Aorta (tissue), 5 donors: ENCODE results near the gene MAN1A1. TPM values are rescaled to one million over a fixed set of nuclear protein-coding genes. Genes with fewer than 3 reads are reported as not detected.

Experiments
- ATAC-seq: fragments of 200-7000 bp; cut with Tn5 transposase; one replicate; pipeline ENCODE4 v1.9.1; 2022; ENCODE audit warnings: moderate library complexity; ENCODE audit not compliant: low FRiP score
- DNase-seq, 2 donors: peaks; one replicate each; pipeline ENCODE4 v3.0.0-alpha.2; 2020
- H3K27ac ChIP-seq, 2 donors: one replicate each; pipeline ENCODE4 v1.5.1; 2013; ENCODE audit warnings: low read length in 2 of 2, mild to moderate bottlenecking in 2 of 2, moderate library complexity in 2 of 2, control low read depth in 1 of 2, inconsistent platforms in 1 of 2, low read depth in 1 of 2
- H3K27me3 ChIP-seq, 2 donors: one replicate each; pipeline ENCODE4 v1.6.1; 2013; ENCODE audit warnings: control low read depth in 1 of 2, low read length in 1 of 2, mild to moderate bottlenecking in 1 of 2, moderate library complexity in 1 of 2; ENCODE audit not compliant: insufficient read depth in 2 of 2, control insufficient read depth in 1 of 2
- H3K36me3 ChIP-seq, 2 donors: one replicate each; pipeline ENCODE4 v1.6.1; 2013; ENCODE audit warnings: control low read depth in 1 of 2, low read length in 1 of 2, mild to moderate bottlenecking in 1 of 2; ENCODE audit not compliant: insufficient read depth in 2 of 2, control insufficient read depth in 1 of 2
- H3K4me1 ChIP-seq, 2 donors: one replicate each; pipeline ENCODE4 v1.6.1; 2013; ENCODE audit warnings: low read length in 2 of 2, control low read depth in 1 of 2, mild to moderate bottlenecking in 1 of 2, moderate library complexity in 1 of 2; ENCODE audit not compliant: insufficient read depth in 2 of 2, control insufficient read depth in 1 of 2
- H3K4me3 ChIP-seq, 2 donors: one replicate each; pipeline ENCODE4 v1.5.1; 2013; ENCODE audit warnings: low read length in 2 of 2, control low read depth in 1 of 2, mild to moderate bottlenecking in 1 of 2
- H3K9me3 ChIP-seq: one replicate; pipeline ENCODE4 v1.6.1; 2013; ENCODE audit warnings: mild to moderate bottlenecking, low read length; ENCODE audit not compliant: control insufficient read depth
- WGBS, 2 donors: extraction: QIAGEN DNeasy Blood & Tissue Kit; methylation state at CpG; one replicate each; pipeline ENCODE4 v1.1.7; 2013; 5-methylcytosine and 5-hydroxymethylcytosine counted together
- intact Hi-C, 2 donors: fragments of 100-400 bp; cut with DNase I; formaldehyde crosslinking; loops; one replicate each; pipeline versions ENCODE4 v1.14.2 to v1.15.0; 2022
- polyA plus RNA-seq, 2 donors: library from polyadenylated mRNA; stranded (reverse); fragments of 200-250 nt; gene quantifications; one replicate each; pipeline ENCODE4 v1.2.3, GENCODE V29; 2013
- total RNA-seq, 2 donors: library from RNA; stranded (reverse); fragmentation: NEBNext Ultra II Directional; extraction: Animal tissue kit (Norgen Biotek cat#: 25700); gene quantifications; one replicate each; pipeline ENCODE4 v1.2.1, GENCODE V29; 2021
- donor health status: healthy with polysubstance abuse.
- donor health status: Bipolar disorder and iron deficiency.
- donor health status: DM: no; HTN: no; CAD: no.
- donor health status: DM: no; HTN: no; CAD: no.
- donor health status: DM: yes; HTN: yes; CAD: no.

The MAN1A1 gene
- total and polyA plus RNA-seq, 4 donors = 22.2 to 76.0 (median 40.2) TPM

GRCh38 chr6:119226089-119226488 is 123.5 kb downstream of the MAN1A1 start:
- no peak overlapping the region for H3K4me3 ChIP-seq
- no peaks in the 10 kb centered on the region for H3K36me3 ChIP-seq
- H3K9me3 ChIP-seq = no peaks in the 10 kb centered on the region
- 51 to 55% methylated on average over 4 of the region's 4 CpGs for WGBS, 2 donors
- intact Hi-C loops = no loop called here
- no peaks in the 10 kb centered on the region for H3K27me3 ChIP-seq
- ATAC-seq (no peak), DNase-seq (no peak)
- H3K27ac ChIP-seq = no peak overlapping the region
- H3K4me1 ChIP-seq = no peaks in the 10 kb centered on the region

GRCh38 chr6:119224095-119224701 is 125.4 kb downstream of the MAN1A1 start:
- Histone ChIP-seq H3K27ac (no peak overlapping the region), H3K27me3 (no peaks in the 10 kb centered on the region), H3K9me3 (no peaks in the 10 kb centered on the region), H3K4me1 (no peaks in the 10 kb centered on the region), H3K36me3 (no peaks in the 10 kb centered on the region), H3K4me3 (no peak overlapping the region)
- WGBS, 2 donors = 58 to 60% methylated on average over 4 of the region's 4 CpGs
- no peak for DNase-seq
- no peak for ATAC-seq
- intact Hi-C loops = no loop called here

- Histone ChIP-seq H3K4me1 (no peaks in the 10 kb centered on the region), H3K36me3 (no peaks in the 10 kb centered on the region), H3K9me3 (no peaks in the 10 kb centered on the region), H3K27me3 (no peaks in the 10 kb centered on the region), H3K4me3 (no peak overlapping the region), H3K27ac (no peak overlapping the region)
- WGBS, 2 donors = 57 to 60% methylated on average over 1 of the region's 1 CpG
- ATAC-seq = no peak
- DNase-seq = no peak
- intact Hi-C loops = no loop called here
Observed at GRCh38 chr6:119220452-119220851, 129.1 kb downstream of the MAN1A1 start.

GRCh38 chr6:119218548-119218947 is 131.0 kb downstream of the MAN1A1 start:
- Histone ChIP-seq H3K27me3 (no peaks in the 10 kb centered on the region), H3K4me1 (no peaks in the 10 kb centered on the region), H3K36me3 (no peaks in the 10 kb centered on the region), H3K9me3 (no peaks in the 10 kb centered on the region), H3K4me3 (no peak overlapping the region), H3K27ac (no peak overlapping the region)
- no peak for DNase-seq
- intact Hi-C loops = no loop called here
- no peak for ATAC-seq
- WGBS, 2 donors = 95 to 98% methylated on average over 4 of the region's 4 CpGs

GRCh38 chr6:119215885-119216590 is 133.5 kb downstream of the MAN1A1 start:
- H3K4me3 ChIP-seq = no peak overlapping the region
- H3K36me3 ChIP-seq = no peaks in the 10 kb centered on the region
- intact Hi-C loops = no loop called here
- 93 to 94% methylated on average over 9 of the region's 9 CpGs for WGBS, 2 donors
- no peaks in the 10 kb centered on the region for H3K27me3 ChIP-seq
- no peak overlapping the region for H3K27ac ChIP-seq
- no peak for ATAC-seq
- no peak for DNase-seq
- H3K9me3 ChIP-seq = no peaks in the 10 kb centered on the region
- no peaks in the 10 kb centered on the region for H3K4me1 ChIP-seq

GRCh38 chr6:119215309-119215708 is 134.3 kb downstream of the MAN1A1 start:
- Histone ChIP-seq H3K4me1 (no peaks in the 10 kb centered on the region), H3K9me3 (no peaks in the 10 kb centered on the region), H3K4me3 (no peak overlapping the region), H3K27me3 (no peaks in the 10 kb centered on the region), H3K36me3 (no peaks in the 10 kb centered on the region), H3K27ac (no peak overlapping the region)
- ATAC-seq (no peak), DNase-seq (no peak)
- 47 to 64% methylated on average over 1 of the region's 1 CpG for WGBS, 2 donors
- intact Hi-C loops = no loop called here

GRCh38 chr6:119210596-119210995 is 139.0 kb downstream of the MAN1A1 start:
- intact Hi-C loops = no loop called here
- no peak for DNase-seq

GRCh38 chr6:119209452-119210205 is 139.9 kb downstream of the MAN1A1 start:
- WGBS, 2 donors = 65 to 78% methylated on average over 11 of the region's 11 CpGs
- Histone ChIP-seq H3K4me3 (no peak overlapping the region), H3K9me3 (no peaks in the 10 kb centered on the region), H3K36me3 (no peaks in the 10 kb centered on the region), H3K27me3 (no peaks in the 10 kb centered on the region), H3K4me1 (no peaks in the 10 kb centered on the region), H3K27ac (no peak overlapping the region)
- ATAC-seq = no peak
- intact Hi-C loops = no loop called here
- DNase-seq = no peak

More at GRCh38 chr6:119210596-119210995, 139.0 kb downstream of the MAN1A1 start:
- H3K9me3 ChIP-seq = no peaks in the 10 kb centered on the region
- no peak overlapping the region for H3K4me3 ChIP-seq
- no peaks in the 10 kb centered on the region for H3K4me1 ChIP-seq
- ATAC-seq = no peak
- no peak overlapping the region for H3K27ac ChIP-seq
- H3K27me3 ChIP-seq = no peaks in the 10 kb centered on the region
- no peaks in the 10 kb centered on the region for H3K36me3 ChIP-seq
